ENCODE data around the gene CTR9.

Gene CTR9

GRCh38 chr11:10750838-10751580, at the start of gene CTR9:
TSS of gene CTR9 (plus strand) at chr11:10751246. CDS start at chr11:10751413, 167 bp downstream.
- peak; percentile 89 for DNase-seq (ENCODE audit: low read depth)

GRCh38 chr11:10701982-10702381, 49.1 kb upstream of the CTR9 start:
- DNase-seq (ENCODE audit: low read depth), result no peak

DNA sequence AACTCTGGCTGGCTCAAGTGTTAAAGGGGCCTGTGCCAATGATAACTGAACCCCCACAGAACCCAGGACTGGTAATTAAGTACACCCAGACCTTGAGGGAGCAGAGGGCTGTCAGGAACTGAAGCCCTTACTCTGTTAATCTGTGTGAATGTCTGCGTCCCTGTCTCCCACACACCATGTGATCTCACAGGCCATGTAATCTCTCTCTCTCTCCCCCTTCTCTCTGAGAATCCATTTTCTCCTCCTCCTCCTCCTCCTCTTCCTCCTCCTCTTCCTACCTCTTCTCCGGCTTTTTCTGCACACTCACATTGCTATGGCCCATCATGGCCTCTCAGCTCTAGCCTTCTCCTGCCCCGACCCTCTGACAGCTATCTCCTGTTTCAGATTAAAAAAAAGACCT, 42.9 kb upstream of the CTR9 start:
- DNase-seq (ENCODE audit: low read depth), result no peak

GRCh38 chr11:10709299-10710086, 41.6 kb upstream of the CTR9 start:
- DNase-seq (ENCODE audit: low read depth), result no peak

DNA sequence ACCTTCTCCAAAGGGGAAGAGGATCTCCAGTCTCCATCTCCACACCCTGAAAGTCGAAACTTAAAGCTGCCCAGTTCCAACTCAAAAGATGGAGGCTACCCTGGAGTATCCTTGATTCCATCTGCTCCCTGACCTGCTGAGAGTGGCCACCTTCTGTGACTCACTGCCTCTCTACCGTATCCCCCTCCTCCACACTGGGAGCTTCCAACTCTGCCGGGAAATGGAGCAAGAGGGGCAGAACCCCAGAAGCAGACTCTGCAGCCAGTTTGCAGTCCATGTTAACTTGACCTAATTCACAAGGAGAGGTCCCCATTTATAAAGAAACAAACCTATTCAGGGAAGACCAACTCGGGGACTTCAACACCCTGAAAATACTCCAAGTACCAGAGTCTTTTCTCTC, 35.5 kb upstream of the CTR9 start:
- no peak for DNase-seq (ENCODE audit: low read depth)

DNA sequence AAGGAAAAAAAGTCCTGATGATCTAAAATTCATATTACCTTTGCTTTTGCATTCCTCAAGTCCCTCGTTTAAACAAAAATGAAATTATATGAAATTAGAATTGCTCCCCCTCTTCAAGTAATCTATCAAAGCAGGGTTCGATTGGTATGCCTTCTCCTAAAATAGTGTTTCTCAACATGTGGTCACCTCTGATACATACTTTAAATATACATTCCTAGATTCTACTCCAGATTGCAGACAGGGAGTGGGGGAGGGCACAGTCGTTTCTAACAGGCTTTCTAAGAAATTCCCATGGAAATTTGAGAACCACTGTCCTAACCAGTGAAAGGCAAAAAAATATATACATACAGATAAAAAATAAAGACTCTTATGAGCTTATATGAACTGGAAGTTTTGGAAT, 34.9 kb upstream of the CTR9 start:
- no peak for DNase-seq (ENCODE audit: low read depth)

DNA sequence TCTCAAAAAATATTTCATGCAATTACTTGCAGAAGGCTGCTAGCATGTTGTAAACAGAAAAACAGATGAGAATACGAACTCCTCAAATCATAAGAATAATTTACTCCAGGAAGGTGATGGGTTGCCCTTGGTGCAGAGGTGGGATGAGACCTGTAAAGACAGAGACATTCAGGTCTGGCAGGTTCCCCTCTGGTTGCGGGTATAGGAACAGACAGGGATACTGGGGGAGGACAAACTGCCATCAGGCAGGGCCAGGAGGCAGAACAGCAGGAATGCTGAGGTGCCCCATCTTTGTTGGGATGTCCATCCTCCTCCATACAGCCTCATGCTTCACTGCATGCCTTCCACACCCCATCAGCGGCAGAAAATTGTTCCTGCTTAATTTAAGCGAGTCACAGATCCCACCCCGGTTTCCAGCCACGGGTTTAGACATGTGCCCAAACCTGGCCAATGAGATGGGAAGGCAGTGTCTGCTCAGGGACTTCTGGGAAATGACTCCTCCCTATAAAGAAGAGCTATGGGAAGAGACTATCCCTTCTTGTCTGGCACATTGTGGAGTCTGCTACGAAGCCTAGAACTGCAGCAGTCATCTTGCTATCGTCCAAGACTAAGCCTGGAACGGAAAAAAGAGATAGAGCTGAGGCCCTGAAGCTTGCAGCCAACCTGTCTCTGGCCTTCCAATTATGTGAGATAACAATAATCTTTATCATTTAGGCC, 34.3 kb upstream of the CTR9 start:
- no peak for DNase-seq (ENCODE audit: low read depth)

- DNase-seq (ENCODE audit: low read depth), result no peak
Measured at GRCh38 chr11:10719616-10720015, 31.4 kb upstream of the CTR9 start.

GRCh38 chr11:10720881-10721376, 30.1 kb upstream of the CTR9 start:
- DNase-seq (ENCODE audit: low read depth), result no peak

GRCh38 chr11:10722307-10722706, 28.7 kb upstream of the CTR9 start:
- DNase-seq (ENCODE audit: low read depth), result no peak

DNA sequence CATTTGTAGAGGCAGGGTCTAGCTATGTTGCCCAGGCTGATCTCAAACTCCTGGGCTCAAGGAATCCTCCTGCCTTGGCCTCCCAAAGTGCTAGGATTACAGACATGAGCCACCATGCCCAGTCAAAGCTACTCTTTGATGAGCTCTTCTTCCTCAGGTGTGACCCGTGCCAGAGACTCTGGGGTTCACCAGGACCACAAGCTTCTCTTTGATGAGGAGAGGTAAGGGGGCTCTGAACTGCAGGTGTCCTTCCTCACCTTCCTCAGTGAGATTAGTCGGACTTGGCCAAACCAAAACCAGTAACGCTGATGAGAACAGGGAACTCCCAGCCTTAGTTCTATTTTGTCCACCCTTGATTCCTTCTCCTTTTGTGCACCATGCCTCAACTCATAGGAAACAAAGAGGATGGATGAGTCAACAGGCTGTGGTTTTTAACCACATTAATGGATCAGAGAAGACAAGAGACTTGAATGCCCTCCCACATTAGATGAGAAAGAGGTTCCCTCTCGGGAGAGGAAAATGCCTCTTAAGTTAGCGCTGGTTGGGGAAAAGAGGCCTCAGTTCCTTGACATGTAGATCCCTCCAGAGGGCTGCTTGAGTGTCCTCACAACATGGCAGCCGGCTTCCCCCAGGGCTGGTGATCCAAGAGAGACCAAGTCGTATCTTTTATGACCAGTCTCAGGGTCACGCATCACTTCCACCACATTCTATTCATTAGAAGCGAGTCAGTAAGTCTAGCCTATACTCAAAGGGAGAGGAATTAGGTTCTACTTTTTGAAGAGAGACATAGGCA, 25.7 kb upstream of the CTR9 start:
- no peak for DNase-seq (ENCODE audit: low read depth)

GRCh38 chr11:10725907-10726253, 25.2 kb upstream of the CTR9 start:
- DNase-seq (ENCODE audit: low read depth), result no peak

DNA sequence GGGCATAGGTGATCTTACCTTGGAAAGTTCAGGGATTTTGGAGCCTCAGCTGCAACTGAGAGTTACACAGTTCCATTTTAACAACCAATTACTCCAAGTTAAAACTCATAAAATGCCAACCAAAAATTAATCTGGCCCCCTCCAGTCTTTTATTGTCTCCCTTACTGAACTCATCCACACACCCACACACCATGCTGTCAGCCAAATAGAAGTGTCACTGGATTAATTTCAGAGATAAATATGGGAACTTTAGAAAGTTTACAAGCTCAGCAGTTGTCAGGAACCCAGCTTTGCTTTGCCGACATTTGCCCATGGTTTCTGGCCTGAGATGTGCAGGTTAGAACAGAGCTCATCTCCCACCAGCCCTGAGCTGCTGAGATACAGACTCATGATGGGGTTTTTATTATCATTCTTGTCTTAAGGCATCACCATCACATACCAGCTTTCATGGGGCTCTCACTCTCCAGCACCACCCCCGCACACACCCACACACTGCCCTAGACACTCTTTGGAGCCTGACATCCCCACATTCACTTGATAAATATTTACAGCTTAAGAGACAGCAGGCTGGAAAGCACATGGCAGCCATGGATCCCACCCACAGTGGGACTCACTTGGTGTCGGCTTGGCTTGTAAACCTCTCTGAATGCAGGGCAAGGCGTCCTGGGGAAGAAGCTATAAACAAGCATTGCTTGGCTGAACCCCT, 23.7 kb upstream of the CTR9 start:
- DNase-seq (ENCODE audit: low read depth), result no peak

DNA sequence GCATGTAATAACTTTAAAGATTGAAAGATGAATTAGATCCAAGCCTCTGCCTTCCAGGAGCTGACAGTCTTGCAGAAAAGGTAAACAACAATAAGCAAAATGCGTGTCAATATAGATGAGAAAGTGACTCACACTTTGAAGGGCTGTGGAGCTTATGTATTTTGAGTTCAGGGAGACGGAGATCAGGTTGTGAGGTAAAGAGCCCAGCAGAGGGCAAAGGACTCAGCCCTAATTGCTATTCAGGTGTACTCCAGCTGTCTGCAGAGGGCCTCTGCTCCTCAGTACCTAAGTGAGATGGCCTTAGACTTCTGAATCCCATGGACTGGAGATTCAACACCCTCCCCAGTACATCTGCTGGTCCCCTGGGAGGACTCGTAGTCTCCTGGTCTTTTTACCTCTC, 22.9 kb upstream of the CTR9 start:
- DNase-seq (ENCODE audit: low read depth), result no peak

GRCh38 chr11:10728789-10729472, 22.1 kb upstream of the CTR9 start:
- no peak for DNase-seq (ENCODE audit: low read depth)

- DNase-seq (ENCODE audit: low read depth), result no peak
Measured at GRCh38 chr11:10730151-10730550, 20.9 kb upstream of the CTR9 start.

- DNase-seq (ENCODE audit: low read depth), result no peak
Measured at GRCh38 chr11:10731064-10731680, 19.9 kb upstream of the CTR9 start.

DNA sequence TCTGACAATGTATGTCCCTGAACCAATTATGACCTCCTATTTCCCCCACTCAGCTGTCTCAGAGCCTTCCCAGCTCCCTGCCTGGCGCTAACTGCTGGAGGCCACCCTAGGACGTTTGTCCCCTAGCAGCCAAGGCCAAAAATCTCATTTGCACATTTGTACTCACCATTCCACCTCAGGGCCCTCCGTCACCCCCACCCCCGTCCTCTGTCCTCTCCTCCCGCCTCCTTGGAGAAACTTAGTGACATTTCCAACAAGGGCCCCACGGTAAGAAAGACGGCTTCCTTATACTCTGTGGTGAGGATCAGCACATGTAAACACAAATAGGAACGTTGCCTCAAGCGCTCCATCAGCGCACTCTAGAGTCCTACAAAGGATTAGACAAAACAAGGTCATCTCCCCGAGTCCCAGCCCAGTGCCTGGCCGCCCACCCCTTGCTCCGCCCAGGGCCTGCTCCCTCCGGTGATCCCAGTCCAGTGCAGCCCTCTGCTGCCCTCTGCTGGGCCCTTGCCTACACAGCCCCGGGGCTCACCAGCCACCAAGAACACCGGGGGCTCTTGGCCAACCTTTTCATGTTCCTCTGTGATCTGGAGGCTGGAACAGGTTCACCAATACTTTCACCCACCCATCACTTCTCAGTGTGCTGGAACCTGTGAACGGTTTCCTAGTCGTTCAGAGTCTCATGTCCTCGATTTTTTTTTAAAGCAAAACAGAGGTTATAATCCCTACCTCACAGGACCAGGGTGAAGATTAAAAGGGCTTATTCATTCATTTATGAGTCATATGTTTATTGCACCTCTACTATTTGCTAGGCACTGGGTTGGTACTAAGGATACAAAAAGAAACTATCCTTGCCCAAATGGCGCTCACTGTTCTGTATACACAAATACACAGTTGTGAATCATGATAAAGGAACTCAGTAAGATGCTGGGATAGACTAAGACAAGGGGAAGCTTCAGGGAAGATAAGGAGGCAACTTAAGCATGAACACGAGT, 15.3 kb upstream of the CTR9 start:
- DNase-seq (ENCODE audit: low read depth), result peak; percentile 80
